WTC11 (cell line): ENCODE results near the gene ASXL3. TPM values are rescaled to one million over a fixed set of nuclear protein-coding genes. Genes with fewer than 3 reads are reported as not detected.

Experiments
- ATAC-seq: fragments of 200-7000 bp; cut with Tn5 transposase; 2 replicates; pipeline ENCODE4 v1.10.0; 2021; ENCODE audit warnings: mild to moderate bottlenecking, moderate library complexity
- CTCF ChIA-PET: fragments of 300-600 bp; sonication (Branson Sonifier 250); formaldehyde crosslinking; loops from one replicate; lab custom pipeline; 2021; ENCODE audit warnings: antibody characterized with exemption; lab: Charles Lee
- POLR2A ChIA-PET: fragments of 350-600 bp; sonication (Branson Sonifier 250); formaldehyde crosslinking; loops from one replicate; lab custom pipeline; 2021; ENCODE audit warnings: antibody characterized with exemption; lab: Charles Lee
- DNase-seq: peaks from one replicate; pipeline ENCODE4 v3.0.0; 2021; ENCODE audit warnings: low spot score
- H3K27ac Mint-ChIP-seq: 2 replicates; pipeline ENCODE4 v1.8.0; 2021; ENCODE audit warnings: mixed read lengths
- H3K27me3 Mint-ChIP-seq: 2 replicates; pipeline ENCODE4 v1.8.0; 2021; ENCODE audit warnings: low read depth, mild to moderate bottlenecking, moderate library complexity, mixed read lengths
- H3K36me3 Mint-ChIP-seq: 2 replicates; pipeline ENCODE4 v1.8.0; 2021; ENCODE audit warnings: mixed read lengths
- H3K4me1 Mint-ChIP-seq: 2 replicates; pipeline ENCODE4 v1.8.0; 2022; ENCODE audit warnings: mixed read lengths
- H3K4me3 Mint-ChIP-seq: 2 replicates; pipeline ENCODE4 v1.8.0; 2021; ENCODE audit warnings: mild to moderate bottlenecking, moderate library complexity, mixed read lengths
- H3K9me3 Mint-ChIP-seq: 2 replicates; pipeline ENCODE4 v1.8.0; 2021; ENCODE audit warnings: mixed read lengths
- AR ChIP-seq: fragments of 250-450 bp; sonication (Bioruptor Pico); IDR thresholded peaks from 2 replicates; pipeline ENCODE4 v1.9.0; 2021; ENCODE audit warnings: mild to moderate bottlenecking
- CREB1 ChIP-seq: sonication (generic); formaldehyde crosslinking; IDR thresholded peaks from 2 replicates; pipeline ENCODE4 v1.8.0; 2023; ENCODE audit warnings: mild to moderate bottlenecking, missing genetic modification reagents
- CREM ChIP-seq: sonication (generic); formaldehyde crosslinking; IDR thresholded peaks from 2 replicates; pipeline ENCODE4 v1.8.1; 2022; ENCODE audit warnings: mild to moderate bottlenecking, missing genetic modification reagents, moderate library complexity
- IRF1 ChIP-seq: sonication (generic); formaldehyde crosslinking; IDR thresholded peaks from 2 replicates; pipeline ENCODE4 v1.8.0; 2023; ENCODE audit warnings: missing genetic modification reagents
- RORB ChIP-seq: fragments of 250-450 bp; sonication (Bioruptor Pico); IDR thresholded peaks from 2 replicates; pipeline ENCODE4 v1.9.0; 2021; ENCODE audit warnings: mild to moderate bottlenecking
- USF2 ChIP-seq: sonication (generic); formaldehyde crosslinking; IDR thresholded peaks from 2 replicates; pipeline ENCODE4 v1.8.1; 2023; ENCODE audit warnings: mild to moderate bottlenecking, missing genetic modification reagents, moderate library complexity
- ZNF219 ChIP-seq: sonication (generic); formaldehyde crosslinking; IDR thresholded peaks from 2 replicates; pipeline ENCODE4 v1.8.0; 2023; ENCODE audit warnings: missing genetic modification reagents, mild to moderate bottlenecking, borderline replicate concordance
- ZNF281 ChIP-seq: sonication (generic); formaldehyde crosslinking; IDR thresholded peaks from 2 replicates; pipeline ENCODE4 v1.8.0; 2023; ENCODE audit warnings: mild to moderate bottlenecking, missing genetic modification reagents
- ZNF317 ChIP-seq: sonication (generic); formaldehyde crosslinking; IDR thresholded peaks from 2 replicates; pipeline ENCODE4 v1.8.1; 2023; ENCODE audit warnings: low read depth, mild to moderate bottlenecking, moderate library complexity, missing genetic modification reagents, borderline replicate concordance
- total RNA-seq: library from RNA; stranded (reverse); gene quantifications from 3 replicates; pipeline ENCODE4 v1.2.3, GENCODE V29; 2021
- TF ChIP-seq, protein P1 (sequence below): sonication (generic); formaldehyde crosslinking; IDR thresholded peaks from 2 replicates; pipeline ENCODE4 v1.8.0; 2022; ENCODE audit warnings: mild to moderate bottlenecking, missing genetic modification reagents
- TF ChIP-seq, protein P2 (sequence below): sonication (generic); formaldehyde crosslinking; IDR thresholded peaks from 2 replicates; pipeline ENCODE4 v1.8.1; 2023; ENCODE audit warnings: mild to moderate bottlenecking, missing genetic modification reagents, borderline replicate concordance
- TF ChIP-seq, protein P3 (sequence below): sonication (generic); formaldehyde crosslinking; IDR thresholded peaks from 2 replicates; pipeline ENCODE4 v1.8.0; 2022; ENCODE audit warnings: mild to moderate bottlenecking, missing genetic modification reagents
- TF ChIP-seq, protein P4 (sequence below): fragments of 200-600 bp; IDR thresholded peaks from 2 replicates; pipeline ENCODE4 v1.8.0; 2022; ENCODE audit warnings: antibody characterized with exemption

ASXL3 gene
- total RNA-seq, 1 experiment from 2014 or later: 0.35 TPM

DNA sequence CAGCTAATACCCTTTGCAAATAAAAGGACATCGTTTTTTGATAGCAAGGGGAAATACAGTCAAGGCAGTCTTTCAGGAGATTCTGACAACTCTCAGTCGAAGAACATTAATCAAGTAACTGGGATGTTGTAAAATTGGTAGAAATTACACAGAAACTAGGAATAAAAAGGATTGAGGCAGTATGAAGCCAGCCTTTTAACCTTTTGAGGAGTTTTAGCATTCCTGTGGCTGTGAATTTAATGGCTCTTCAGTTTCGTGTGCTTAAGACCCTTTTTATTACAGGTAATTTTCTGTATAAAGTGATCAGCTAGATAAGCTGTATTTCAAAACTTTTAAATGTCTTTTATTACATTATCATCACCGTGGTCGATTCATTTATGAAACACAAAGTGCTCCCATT is 91.6 kb downstream of the ASXL3 start (continued):
- TF ChIP-seq ZNF281: no peak
- no peak for TF ChIP-seq CREB1 (CRISPR knock-in tag)
- TF ChIP-seq AR: no peak
- no peak for TF ChIP-seq RORB
- no peak for TF ChIP-seq USF2 (CRISPR knock-in tag)
- no peak for TF ChIP-seq IRF1 (CRISPR knock-in tag)

DNA sequence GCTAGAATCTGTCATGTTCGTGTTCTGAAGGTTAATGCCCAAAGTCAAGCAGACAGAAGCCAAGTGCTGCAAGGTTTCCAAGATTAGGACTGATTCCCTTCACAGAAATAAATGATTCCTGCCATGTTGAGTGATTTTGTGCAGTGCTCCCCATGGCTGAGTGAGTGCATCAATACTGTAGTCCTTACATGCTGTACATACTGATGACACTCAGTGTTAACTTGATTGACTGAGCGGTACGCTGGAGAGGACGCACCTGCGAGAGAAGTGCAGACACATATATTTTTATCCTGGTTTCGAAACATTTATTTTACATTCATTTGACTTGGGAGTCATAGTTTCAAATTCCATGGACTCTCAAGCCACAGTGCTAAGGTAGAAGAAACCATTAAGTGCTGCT is 92.0 kb downstream of the ASXL3 start:
- DNase-seq (no peak), ATAC-seq (no peak)
- ChIA-PET CTCF (no interaction called here), POLR2A (no interaction called here)
- H3K4me3 Mint-ChIP-seq: no peak overlapping the region
- no peak for TF ChIP-seq AR
- no peak for TF ChIP-seq ZNF317 (CRISPR knock-in tag)
- no peak for TF ChIP-seq ZNF219 (CRISPR knock-in tag)
- no peaks in the 10 kb centered on the region for H3K36me3 Mint-ChIP-seq
- no peaks in the 10 kb centered on the region for H3K9me3 Mint-ChIP-seq
- H3K4me1 Mint-ChIP-seq: peaks cover 25% of the 10 kb centered on the region
- H3K27me3 Mint-ChIP-seq: no peaks in the 10 kb centered on the region
- H3K27ac Mint-ChIP-seq: no peak overlapping the region

DNA sequence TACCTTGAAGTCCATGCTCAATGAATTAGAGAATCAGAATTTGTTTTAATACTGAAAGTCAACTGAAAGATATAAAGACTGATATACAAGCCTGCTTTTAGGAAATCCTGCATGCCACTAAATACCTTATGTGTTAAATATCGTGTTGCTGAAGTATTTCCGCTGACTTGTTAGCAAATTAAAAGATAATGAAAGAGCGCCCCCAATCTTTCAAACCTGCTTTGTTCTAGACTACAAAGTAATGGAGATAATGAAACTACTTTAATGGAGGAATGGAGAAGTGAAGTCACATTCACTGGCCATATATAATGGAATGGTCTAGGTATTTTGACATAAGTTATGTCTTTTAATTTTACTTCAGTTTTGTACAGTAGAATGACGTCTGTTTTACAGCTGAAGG is 95.7 kb downstream of the ASXL3 start:
- no peaks in the 10 kb centered on the region for H3K27me3 Mint-ChIP-seq
- peaks cover 21% of the 10 kb centered on the region for H3K4me1 Mint-ChIP-seq
- DNase-seq (no peak), ATAC-seq (peak; percentile 60; the same call in 1 of the 2 replicates)
- H3K4me3 Mint-ChIP-seq: no peak overlapping the region
- POLR2A ChIA-PET: no interaction called here
- H3K36me3 Mint-ChIP-seq: no peaks in the 10 kb centered on the region
- H3K27ac Mint-ChIP-seq: peak overlapping the region; percentile 50; the same call in 1 of the 2 replicates
- no peaks in the 10 kb centered on the region for H3K9me3 Mint-ChIP-seq
- CTCF ChIA-PET: interaction anchor here (1.0 to 1.5 kb wide), 4 partner anchors 112 to 463 kb away, joined by 3 to 4 read pairs (median 3); no protein-coding TSS in a partner anchor
- TF ChIP-seq CREM (CRISPR knock-in tag) (no peak), RORB (no peak), ZNF219 (CRISPR knock-in tag) (no peak)
- TF ChIP-seq, protein P1, sequence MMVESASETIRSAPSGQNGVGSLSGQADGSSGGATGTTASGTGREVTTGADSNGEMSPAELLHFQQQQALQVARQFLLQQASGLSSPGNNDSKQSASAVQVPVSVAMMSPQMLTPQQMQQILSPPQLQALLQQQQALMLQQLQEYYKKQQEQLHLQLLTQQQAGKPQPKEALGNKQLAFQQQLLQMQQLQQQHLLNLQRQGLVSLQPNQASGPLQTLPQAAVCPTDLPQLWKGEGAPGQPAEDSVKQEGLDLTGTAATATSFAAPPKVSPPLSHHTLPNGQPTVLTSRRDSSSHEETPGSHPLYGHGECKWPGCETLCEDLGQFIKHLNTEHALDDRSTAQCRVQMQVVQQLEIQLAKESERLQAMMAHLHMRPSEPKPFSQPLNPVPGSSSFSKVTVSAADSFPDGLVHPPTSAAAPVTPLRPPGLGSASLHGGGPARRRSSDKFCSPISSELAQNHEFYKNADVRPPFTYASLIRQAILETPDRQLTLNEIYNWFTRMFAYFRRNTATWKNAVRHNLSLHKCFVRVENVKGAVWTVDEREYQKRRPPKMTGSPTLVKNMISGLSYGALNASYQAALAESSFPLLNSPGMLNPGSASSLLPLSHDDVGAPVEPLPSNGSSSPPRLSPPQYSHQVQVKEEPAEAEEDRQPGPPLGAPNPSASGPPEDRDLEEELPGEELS: no peak
- TF ChIP-seq, protein P2, sequence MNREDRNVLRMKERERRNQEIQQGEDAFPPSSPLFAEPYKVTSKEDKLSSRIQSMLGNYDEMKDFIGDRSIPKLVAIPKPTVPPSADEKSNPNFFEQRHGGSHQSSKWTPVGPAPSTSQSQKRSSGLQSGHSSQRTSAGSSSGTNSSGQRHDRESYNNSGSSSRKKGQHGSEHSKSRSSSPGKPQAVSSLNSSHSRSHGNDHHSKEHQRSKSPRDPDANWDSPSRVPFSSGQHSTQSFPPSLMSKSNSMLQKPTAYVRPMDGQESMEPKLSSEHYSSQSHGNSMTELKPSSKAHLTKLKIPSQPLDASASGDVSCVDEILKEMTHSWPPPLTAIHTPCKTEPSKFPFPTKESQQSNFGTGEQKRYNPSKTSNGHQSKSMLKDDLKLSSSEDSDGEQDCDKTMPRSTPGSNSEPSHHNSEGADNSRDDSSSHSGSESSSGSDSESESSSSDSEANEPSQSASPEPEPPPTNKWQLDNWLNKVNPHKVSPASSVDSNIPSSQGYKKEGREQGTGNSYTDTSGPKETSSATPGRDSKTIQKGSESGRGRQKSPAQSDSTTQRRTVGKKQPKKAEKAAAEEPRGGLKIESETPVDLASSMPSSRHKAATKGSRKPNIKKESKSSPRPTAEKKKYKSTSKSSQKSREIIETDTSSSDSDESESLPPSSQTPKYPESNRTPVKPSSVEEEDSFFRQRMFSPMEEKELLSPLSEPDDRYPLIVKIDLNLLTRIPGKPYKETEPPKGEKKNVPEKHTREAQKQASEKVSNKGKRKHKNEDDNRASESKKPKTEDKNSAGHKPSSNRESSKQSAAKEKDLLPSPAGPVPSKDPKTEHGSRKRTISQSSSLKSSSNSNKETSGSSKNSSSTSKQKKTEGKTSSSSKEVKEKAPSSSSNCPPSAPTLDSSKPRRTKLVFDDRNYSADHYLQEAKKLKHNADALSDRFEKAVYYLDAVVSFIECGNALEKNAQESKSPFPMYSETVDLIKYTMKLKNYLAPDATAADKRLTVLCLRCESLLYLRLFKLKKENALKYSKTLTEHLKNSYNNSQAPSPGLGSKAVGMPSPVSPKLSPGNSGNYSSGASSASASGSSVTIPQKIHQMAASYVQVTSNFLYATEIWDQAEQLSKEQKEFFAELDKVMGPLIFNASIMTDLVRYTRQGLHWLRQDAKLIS (CRISPR knock-in tag): no peak
- TF ChIP-seq, protein P3, sequence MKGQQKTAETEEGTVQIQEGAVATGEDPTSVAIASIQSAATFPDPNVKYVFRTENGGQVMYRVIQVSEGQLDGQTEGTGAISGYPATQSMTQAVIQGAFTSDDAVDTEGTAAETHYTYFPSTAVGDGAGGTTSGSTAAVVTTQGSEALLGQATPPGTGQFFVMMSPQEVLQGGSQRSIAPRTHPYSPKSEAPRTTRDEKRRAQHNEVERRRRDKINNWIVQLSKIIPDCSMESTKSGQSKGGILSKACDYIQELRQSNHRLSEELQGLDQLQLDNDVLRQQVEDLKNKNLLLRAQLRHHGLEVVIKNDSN (CRISPR knock-in tag): no peak
- TF ChIP-seq, protein P4, sequence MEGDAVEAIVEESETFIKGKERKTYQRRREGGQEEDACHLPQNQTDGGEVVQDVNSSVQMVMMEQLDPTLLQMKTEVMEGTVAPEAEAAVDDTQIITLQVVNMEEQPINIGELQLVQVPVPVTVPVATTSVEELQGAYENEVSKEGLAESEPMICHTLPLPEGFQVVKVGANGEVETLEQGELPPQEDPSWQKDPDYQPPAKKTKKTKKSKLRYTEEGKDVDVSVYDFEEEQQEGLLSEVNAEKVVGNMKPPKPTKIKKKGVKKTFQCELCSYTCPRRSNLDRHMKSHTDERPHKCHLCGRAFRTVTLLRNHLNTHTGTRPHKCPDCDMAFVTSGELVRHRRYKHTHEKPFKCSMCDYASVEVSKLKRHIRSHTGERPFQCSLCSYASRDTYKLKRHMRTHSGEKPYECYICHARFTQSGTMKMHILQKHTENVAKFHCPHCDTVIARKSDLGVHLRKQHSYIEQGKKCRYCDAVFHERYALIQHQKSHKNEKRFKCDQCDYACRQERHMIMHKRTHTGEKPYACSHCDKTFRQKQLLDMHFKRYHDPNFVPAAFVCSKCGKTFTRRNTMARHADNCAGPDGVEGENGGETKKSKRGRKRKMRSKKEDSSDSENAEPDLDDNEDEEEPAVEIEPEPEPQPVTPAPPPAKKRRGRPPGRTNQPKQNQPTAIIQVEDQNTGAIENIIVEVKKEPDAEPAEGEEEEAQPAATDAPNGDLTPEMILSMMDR: no peak
